VCaP (cell line): ENCODE measurements around the gene ACIN1.

Source experiments
- H3K27ac ChIP-seq: fragments of 450-650 bp; 2 replicates; pipeline ENCODE4 v1.5.1; 2017
- TF ChIP-seq, protein P1 (sequence below): fragments of 450-650 bp; conservative IDR thresholded peaks from 2 replicates; pipeline ENCODE4 v1.5.1; 2017; ENCODE audit warnings: mild to moderate bottlenecking, moderate library complexity

The ACIN1 gene

DNA sequence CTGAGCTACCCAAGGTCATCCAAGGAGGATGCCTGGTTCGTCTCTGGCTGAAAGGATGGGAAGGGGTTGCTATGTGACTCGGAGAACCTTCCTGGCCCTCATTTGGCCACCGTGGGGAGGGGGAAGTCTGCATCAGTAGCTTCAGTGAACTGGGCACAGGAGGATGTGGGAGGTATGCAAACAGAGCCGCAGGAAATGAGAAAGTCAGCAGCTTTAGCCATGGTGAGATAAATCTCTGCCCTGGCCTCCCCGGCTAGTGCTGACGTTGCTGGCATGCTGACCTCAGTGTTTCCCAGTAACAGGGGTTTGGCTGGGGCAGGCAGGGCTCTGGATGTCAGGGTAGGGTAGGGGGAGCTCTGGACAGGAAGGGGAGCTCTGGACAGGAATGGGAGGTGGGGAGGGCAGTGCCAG, 26.4 kb upstream of the ACIN1 start:
- peak overlapping the region; percentile 45 for H3K27ac ChIP-seq
- TF ChIP-seq, protein P1, sequence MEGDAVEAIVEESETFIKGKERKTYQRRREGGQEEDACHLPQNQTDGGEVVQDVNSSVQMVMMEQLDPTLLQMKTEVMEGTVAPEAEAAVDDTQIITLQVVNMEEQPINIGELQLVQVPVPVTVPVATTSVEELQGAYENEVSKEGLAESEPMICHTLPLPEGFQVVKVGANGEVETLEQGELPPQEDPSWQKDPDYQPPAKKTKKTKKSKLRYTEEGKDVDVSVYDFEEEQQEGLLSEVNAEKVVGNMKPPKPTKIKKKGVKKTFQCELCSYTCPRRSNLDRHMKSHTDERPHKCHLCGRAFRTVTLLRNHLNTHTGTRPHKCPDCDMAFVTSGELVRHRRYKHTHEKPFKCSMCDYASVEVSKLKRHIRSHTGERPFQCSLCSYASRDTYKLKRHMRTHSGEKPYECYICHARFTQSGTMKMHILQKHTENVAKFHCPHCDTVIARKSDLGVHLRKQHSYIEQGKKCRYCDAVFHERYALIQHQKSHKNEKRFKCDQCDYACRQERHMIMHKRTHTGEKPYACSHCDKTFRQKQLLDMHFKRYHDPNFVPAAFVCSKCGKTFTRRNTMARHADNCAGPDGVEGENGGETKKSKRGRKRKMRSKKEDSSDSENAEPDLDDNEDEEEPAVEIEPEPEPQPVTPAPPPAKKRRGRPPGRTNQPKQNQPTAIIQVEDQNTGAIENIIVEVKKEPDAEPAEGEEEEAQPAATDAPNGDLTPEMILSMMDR = no peak

DNA sequence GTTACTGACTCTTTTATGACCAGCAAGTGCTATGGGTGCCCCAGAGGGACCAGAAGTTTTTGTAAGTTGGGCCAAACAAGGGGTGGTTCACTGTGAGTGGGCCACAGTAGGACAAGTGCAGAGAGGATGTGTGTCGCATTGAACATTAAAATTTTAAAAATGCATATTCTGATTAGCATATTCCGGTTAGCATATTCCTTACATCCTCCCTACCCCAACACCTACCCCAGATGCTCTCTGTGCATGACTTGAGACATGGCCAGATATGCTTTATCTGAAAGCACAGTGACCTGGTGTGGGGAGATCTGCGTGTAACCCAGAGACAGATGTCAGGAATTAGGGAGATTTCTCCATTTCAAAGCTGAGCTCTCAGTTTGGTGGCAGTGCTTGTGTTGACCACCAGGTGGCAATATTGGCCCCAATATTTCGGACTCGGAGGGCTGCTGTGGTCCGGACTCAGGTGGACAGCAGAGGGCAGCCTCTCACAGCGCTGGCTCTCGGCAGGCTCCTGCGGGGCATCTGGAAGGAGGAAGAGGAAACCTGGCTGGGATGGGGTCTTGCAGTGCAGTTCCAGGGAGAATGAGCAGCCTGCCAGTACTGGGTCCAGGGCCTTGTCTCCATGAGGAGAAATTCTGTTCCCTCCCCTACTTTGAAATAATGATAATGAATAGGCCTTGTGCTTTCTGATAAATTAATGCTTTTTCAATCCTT, 25.8 kb upstream of the ACIN1 start:
- peak overlapping the region; percentile 45 for H3K27ac ChIP-seq
- TF ChIP-seq, protein P1 = peak; percentile 99

DNA sequence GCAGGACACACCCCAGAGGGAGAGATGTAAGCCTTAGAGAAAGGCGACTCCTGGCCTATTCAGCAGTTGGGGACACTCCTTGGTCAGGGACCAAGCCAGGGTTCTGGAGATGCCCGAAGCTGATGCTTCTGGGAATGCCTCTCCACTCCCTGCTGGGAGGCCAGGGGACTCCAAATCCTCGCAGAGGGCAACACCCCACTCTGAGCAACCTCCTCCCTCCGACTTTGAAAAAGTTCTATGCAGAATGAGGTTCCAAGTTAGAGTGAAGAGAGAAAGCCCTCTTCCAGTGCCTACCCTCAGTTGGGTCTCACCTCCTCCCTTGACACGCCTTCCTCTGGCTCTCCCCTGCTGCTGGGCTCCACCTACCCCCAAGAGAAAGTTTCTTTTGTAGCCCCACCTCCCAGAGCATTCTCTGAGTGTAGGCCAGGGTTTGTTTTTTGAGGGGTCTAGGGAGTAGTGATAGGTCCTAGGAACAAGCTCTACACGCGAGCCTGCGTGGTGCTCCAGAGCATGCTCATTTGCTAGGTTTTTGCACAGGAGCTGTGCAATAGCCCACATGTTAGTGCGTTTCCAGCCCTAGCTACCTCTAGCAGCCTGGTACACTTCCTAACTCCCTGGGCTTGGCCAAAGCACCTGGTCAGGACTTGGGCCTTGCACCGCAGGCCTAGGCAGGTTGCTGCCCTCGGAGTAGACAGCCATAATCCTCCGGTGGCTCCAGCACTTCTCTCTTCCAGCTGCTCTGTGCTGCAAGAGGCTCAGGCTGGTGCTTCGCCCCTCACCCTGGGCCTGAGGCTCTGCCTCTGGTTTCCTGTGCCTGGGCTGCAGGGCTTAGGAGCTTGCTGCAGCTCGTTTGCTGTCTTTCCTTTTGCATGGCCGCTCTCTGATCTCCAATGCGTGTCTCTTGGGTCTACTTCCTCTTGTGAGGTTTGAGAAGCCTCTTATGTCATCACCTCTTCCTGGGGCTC, 24.7 kb upstream of the ACIN1 start:
- no peak overlapping the region for H3K27ac ChIP-seq
- TF ChIP-seq, protein P1 = no peak

DNA sequence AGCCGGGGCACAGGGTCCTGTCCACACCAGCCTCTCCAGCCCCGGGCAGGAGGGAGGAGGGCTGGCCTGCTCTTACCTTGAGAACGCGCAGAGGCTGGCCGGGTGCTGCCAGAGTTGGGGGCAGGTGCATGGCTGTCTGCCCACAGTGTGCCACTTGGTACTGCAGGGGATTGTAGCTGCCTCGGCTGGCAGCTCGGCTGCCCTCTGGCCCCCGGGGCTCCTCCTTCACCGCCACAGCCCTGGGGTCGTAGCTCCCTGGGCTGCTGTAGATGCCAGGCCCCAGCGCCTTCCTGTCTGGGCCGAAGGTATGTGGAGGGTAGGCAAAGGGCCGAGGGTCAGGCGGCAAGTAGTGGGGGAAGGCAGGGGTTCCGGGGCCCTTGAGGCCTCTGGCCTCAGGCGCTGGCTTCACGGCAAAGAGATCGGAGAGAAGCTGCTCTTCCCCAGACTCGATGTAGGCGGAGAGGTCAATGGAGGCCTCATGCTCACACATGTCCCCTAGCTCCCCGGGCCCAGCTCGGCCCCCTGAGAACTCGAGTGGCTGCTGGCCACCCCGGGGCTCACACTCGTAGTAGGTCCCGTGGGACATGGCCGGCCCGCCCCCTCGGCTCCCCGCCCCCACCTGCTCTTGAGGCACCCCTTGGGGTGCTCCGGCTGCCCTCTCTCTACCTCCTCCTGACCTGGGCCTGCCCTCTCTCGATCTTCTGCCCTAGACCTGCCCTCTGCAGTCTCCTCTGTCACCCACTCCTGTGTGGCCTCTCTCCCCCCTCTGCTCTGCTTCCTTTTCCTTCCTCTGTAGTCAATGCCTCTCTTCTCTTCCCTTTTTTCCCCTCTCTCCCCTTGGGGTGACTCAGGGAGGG, 23.8 kb upstream of the ACIN1 start, which contains the start of gene CEBPE:
CEBPE (minus strand) TSS at position 750 of the 857 bp plus-strand sequence; CDS start at position 586, 164 bp downstream.
- no peak within 1 kb of the TSS for H3K27ac ChIP-seq
- TF ChIP-seq, protein P1 = no peak

DNA sequence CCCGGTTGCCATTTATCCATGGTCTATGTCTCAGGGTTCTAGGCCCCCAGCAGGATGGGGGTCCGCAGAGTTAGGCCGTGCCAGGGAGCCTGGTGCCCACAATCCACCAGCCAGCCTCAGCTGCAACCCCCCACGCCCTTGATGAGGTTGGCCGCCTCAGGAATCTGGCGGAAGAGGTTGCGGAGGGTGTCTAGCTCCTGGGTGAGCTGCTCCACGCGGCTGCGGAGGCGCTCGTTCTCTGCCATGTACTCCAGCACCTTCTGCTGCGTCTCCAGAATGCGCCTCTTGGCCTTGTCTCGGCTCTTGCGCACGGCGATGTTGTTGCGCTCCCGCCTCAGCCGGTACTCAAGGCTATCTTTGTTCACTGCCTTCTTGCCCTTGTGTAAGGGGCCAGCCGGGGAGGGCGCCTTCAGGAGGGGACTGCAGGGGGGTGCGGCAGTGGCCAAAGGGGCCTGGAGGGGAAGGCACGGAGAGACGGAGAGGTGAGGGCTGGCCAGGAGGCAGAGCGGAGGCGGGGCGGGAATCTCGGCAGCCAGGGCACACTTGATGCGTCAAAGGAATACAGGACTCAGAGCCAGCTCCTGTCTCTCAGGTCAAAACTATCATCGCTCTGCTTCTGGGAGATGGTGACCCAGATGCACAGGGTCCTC, 22.6 kb upstream of the ACIN1 start:
- TF ChIP-seq, protein P1 = no peak
- no peak overlapping the region for H3K27ac ChIP-seq

DNA sequence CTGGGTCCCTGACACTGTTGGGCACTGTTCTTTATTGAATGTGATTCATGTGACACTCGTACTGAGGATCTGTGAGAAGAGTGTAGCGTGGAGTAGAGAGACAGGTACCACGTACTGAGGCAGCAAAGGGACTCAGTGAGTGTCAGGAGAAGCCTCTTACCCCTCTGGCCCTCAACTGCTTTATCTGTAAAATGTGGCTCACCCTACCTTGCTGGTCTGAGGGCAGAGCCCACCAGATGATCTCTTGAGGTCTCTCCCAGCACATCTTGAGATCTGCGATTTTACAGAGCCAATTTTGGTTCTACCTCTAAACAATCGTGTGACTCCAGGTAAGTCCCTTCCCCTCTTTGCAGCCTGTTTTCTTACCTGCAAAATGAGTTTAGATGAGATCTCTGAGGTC, 21.0 kb upstream of the ACIN1 start:
- TF ChIP-seq, protein P1 = no peak
- H3K27ac ChIP-seq = no peak overlapping the region
